CD4-positive, alpha-beta T cell (primary cell): Measurements from ENCODE around the gene PRR23B. TPM values are rescaled to one million over a fixed set of nuclear protein-coding genes. Genes with fewer than 3 reads are reported as not detected.

Source experiments
- ATAC-seq: fragments of 200-7000 bp; cut with Tn5 transposase; one replicate; pipeline ENCODE4 v1.10.0; 2022; ENCODE audit warnings: mild to moderate bottlenecking; ENCODE audit not compliant: poor library complexity
- CTCF ChIA-PET: fragments of 350-600 bp; sonication (Branson Sonifier 250); formaldehyde crosslinking; loops from one replicate; lab custom pipeline; 2021; ENCODE audit warnings: antibody characterized with exemption, inconsistent platforms; lab: Charles Lee
- POLR2A ChIA-PET: fragments of 350-600 bp; sonication (Branson Sonifier 250); formaldehyde crosslinking; loops from one replicate; lab custom pipeline; 2021; ENCODE audit warnings: antibody characterized with exemption, inconsistent platforms; lab: Charles Lee
- DNase-seq, 14 experiments: peaks; one replicate each; pipeline ENCODE4 v3.0.0-alpha.2; 2013 to 2020; ENCODE audit warnings: mixed read lengths in 2 of 14
- H3K27ac ChIP-seq, 2 donors: one replicate each; pipeline versions ENCODE4 v1.5.1 to v1.7.0; 2013; ENCODE audit warnings: low read length in 2 of 2, low read depth in 1 of 2, mild to moderate bottlenecking in 1 of 2
- H3K27me3 ChIP-seq, 2 experiments: 1 replicate in 1 of 2; 2 replicates in 1 of 2; pipeline versions ENCODE4 v1.6.1 to v1.7.0; 2013; ENCODE audit warnings: low read length in 2 of 2, control low read depth in 1 of 2, mild to moderate bottlenecking in 1 of 2, moderate library complexity in 1 of 2; ENCODE audit not compliant: insufficient read depth in 2 of 2, control insufficient read depth in 1 of 2
- H3K36me3 ChIP-seq: one replicate; pipeline ENCODE4 v1.6.1; 2013; ENCODE audit warnings: low read length, control low read depth; ENCODE audit not compliant: insufficient read depth
- H3K4me1 ChIP-seq: one replicate; pipeline ENCODE4 v1.6.1; 2013; ENCODE audit warnings: low read length, control low read depth; ENCODE audit not compliant: insufficient read depth
- H3K4me3 ChIP-seq: one replicate; pipeline ENCODE4 v1.5.1; 2013; ENCODE audit warnings: mild to moderate bottlenecking, low read length, moderate library complexity
- H3K9me3 ChIP-seq, 2 experiments: 1 replicate in 1 of 2; 2 replicates in 1 of 2; pipeline versions ENCODE4 v1.6.1 to v1.7.0; 2013; ENCODE audit warnings: low read length in 2 of 2, mild to moderate bottlenecking in 2 of 2, control low read depth in 1 of 2, moderate library complexity in 1 of 2; ENCODE audit not compliant: control insufficient read depth in 1 of 2, insufficient read depth in 1 of 2
- H3K27ac Mint-ChIP-seq: one replicate; pipeline ENCODE4 v1.8.0; 2020; ENCODE audit warnings: mixed read lengths
- H3K27me3 Mint-ChIP-seq: one replicate; pipeline ENCODE4 v1.8.0; 2021; ENCODE audit warnings: mixed read lengths
- H3K36me3 Mint-ChIP-seq: one replicate; pipeline ENCODE4 v1.8.0; 2021; ENCODE audit warnings: low read depth, mixed read lengths
- H3K4me1 Mint-ChIP-seq: one replicate; pipeline ENCODE4 v1.8.0; 2021; ENCODE audit warnings: low read depth, mixed read lengths
- H3K4me3 Mint-ChIP-seq: one replicate; pipeline ENCODE4 v1.8.0; 2020; ENCODE audit warnings: mild to moderate bottlenecking, mixed read lengths
- H3K9me3 Mint-ChIP-seq: one replicate; pipeline ENCODE4 v1.8.0; 2020; ENCODE audit warnings: mixed read lengths
- intact Hi-C, 2 experiments: fragments of 100-400 bp; cut with DNase I in 1 of 2; cut with micrococcal nuclease in 1 of 2; formaldehyde crosslinking; loops; one replicate each; pipeline versions ENCODE4 v1.15.1 to v1.9.0; 2023 to 2025; cut with DNase I, micrococcal nuclease
- total RNA-seq, 174 experiments: library from RNA in 2 of 174; stranded (reverse) in 2 of 174; gene quantifications; one replicate each; pipeline ENCODE4 v1.2.3 and lab custom pipeline; 2021 to 2026
- TF ChIP-seq, protein P1 (sequence below): fragments of 200-600 bp; IDR thresholded peaks from one replicate; pipeline ENCODE4 v1.8.0; 2022; ENCODE audit warnings: antibody characterized with exemption, mild to moderate bottlenecking

Gene PRR23B
- total RNA-seq, 2 experiments from 2014 or later: not detected

- intact Hi-C loops: no loop called here
- Histone ChIP-seq H3K9me3 (no peaks in the 10 kb centered on the region), H3K4me1 (no peaks in the 10 kb centered on the region), H3K27me3 (peaks cover 5 to 7% of the 10 kb centered on the region in 2 experiments), H3K4me3 (no peak overlapping the region), H3K36me3 (no peaks in the 10 kb centered on the region), H3K27ac (no peak overlapping the region)
- CTCF ChIA-PET: no interaction called here
- Mint-ChIP-seq H3K27me3 (peaks cover 22% of the 10 kb centered on the region), H3K36me3 (no peaks in the 10 kb centered on the region), H3K27ac (no peak overlapping the region), H3K9me3 (no peaks in the 10 kb centered on the region), H3K4me1 (no peaks in the 10 kb centered on the region), H3K4me3 (no peak overlapping the region)
- POLR2A ChIA-PET: no interaction called here
- TF ChIP-seq, protein P1, sequence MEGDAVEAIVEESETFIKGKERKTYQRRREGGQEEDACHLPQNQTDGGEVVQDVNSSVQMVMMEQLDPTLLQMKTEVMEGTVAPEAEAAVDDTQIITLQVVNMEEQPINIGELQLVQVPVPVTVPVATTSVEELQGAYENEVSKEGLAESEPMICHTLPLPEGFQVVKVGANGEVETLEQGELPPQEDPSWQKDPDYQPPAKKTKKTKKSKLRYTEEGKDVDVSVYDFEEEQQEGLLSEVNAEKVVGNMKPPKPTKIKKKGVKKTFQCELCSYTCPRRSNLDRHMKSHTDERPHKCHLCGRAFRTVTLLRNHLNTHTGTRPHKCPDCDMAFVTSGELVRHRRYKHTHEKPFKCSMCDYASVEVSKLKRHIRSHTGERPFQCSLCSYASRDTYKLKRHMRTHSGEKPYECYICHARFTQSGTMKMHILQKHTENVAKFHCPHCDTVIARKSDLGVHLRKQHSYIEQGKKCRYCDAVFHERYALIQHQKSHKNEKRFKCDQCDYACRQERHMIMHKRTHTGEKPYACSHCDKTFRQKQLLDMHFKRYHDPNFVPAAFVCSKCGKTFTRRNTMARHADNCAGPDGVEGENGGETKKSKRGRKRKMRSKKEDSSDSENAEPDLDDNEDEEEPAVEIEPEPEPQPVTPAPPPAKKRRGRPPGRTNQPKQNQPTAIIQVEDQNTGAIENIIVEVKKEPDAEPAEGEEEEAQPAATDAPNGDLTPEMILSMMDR: no peak
- ATAC-seq (no peak), DNase-seq (no peak)
Observed at GRCh38 chr3:138975351-138975750, 45.4 kb downstream of the PRR23B start.

- Mint-ChIP-seq H3K9me3 (no peaks in the 10 kb centered on the region), H3K4me1 (no peaks in the 10 kb centered on the region), H3K36me3 (no peaks in the 10 kb centered on the region), H3K4me3 (no peak overlapping the region), H3K27ac (no peak overlapping the region), H3K27me3 (peaks cover 29% of the 10 kb centered on the region)
- no peak overlapping the region for H3K27ac ChIP-seq
- intact Hi-C loops: no loop called here
- no peaks in the 10 kb centered on the region for H3K36me3 ChIP-seq
- POLR2A ChIA-PET: no interaction called here
- no peaks in the 10 kb centered on the region for H3K9me3 ChIP-seq
- DNase-seq: no peak
- CTCF ChIA-PET: interaction anchor here (0.6 kb wide), 1 partner anchor 10 kb away, joined by 3 read pairs; no protein-coding TSS in a partner anchor
- no peak for ATAC-seq
- no peaks in the 10 kb centered on the region for H3K4me1 ChIP-seq
- TF ChIP-seq, protein P1: no peak
- H3K4me3 ChIP-seq: no peak overlapping the region
- H3K27me3 ChIP-seq: peaks cover 5 to 7% of the 10 kb centered on the region in 2 experiments
Observed at GRCh38 chr3:138974462-138974861, 46.3 kb downstream of the PRR23B start.

GRCh38 chr3:138972941-138973340 lies 47.8 kb downstream of the PRR23B start:
- intact Hi-C loops: no loop called here
- peaks cover 34% of the 10 kb centered on the region for H3K27me3 Mint-ChIP-seq
- ATAC-seq (no peak), DNase-seq (no peak)
- Histone ChIP-seq H3K4me1 (no peaks in the 10 kb centered on the region), H3K9me3 (no peaks in the 10 kb centered on the region), H3K4me3 (no peak overlapping the region), H3K36me3 (no peaks in the 10 kb centered on the region), H3K27me3 (peaks cover 11 to 14% of the 10 kb centered on the region in 2 experiments), H3K27ac (no peak overlapping the region)
- TF ChIP-seq, protein P1: no peak
- POLR2A ChIA-PET: no interaction called here
- CTCF ChIA-PET: no interaction called here
- no peaks in the 10 kb centered on the region for H3K36me3 Mint-ChIP-seq
- no peaks in the 10 kb centered on the region for H3K9me3 Mint-ChIP-seq
- no peak overlapping the region for H3K4me3 Mint-ChIP-seq
- no peak overlapping the region for H3K27ac Mint-ChIP-seq
- no peaks in the 10 kb centered on the region for H3K4me1 Mint-ChIP-seq
